AG10803 (cell line): Measurements from ENCODE around the gene LIN7C.

Experiments
- DNase-seq: peaks from one replicate; pipeline ENCODE4 v3.0.0; 2010; ENCODE audit warnings: low read depth
- H3K4me3 ChIP-seq: 2 replicates; pipeline ENCODE4 v1.5.1; 2011; ENCODE audit warnings: mild to moderate bottlenecking, low read length, control low read depth
- TF ChIP-seq, protein P1 (sequence below): conservative IDR thresholded peaks from 2 replicates; pipeline ENCODE4 v1.5.1; 2011; ENCODE audit warnings: mild to moderate bottlenecking, low read length, control low read depth, inconsistent platforms

Gene LIN7C

DNA sequence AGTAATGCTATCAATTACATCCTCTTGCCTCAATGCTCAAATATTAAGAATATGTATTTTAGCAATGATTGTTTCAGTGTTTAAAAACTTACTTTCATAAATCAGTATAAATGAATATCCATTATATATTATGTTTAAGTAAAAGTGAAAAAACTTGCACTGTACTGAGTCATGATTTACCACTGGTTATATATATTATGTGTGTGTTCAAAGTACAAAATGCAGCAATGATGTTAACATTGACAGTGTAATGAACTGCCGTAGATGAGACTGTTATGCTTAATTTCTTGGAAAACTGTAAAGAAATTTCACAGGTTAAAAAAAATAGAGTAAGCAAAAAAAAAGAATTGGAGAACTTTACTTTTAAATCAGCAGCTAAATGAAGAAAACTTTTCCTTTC, 8.7 kb downstream of the LIN7C start:
- no peak overlapping the region for H3K4me3 ChIP-seq
- TF ChIP-seq, protein P1, sequence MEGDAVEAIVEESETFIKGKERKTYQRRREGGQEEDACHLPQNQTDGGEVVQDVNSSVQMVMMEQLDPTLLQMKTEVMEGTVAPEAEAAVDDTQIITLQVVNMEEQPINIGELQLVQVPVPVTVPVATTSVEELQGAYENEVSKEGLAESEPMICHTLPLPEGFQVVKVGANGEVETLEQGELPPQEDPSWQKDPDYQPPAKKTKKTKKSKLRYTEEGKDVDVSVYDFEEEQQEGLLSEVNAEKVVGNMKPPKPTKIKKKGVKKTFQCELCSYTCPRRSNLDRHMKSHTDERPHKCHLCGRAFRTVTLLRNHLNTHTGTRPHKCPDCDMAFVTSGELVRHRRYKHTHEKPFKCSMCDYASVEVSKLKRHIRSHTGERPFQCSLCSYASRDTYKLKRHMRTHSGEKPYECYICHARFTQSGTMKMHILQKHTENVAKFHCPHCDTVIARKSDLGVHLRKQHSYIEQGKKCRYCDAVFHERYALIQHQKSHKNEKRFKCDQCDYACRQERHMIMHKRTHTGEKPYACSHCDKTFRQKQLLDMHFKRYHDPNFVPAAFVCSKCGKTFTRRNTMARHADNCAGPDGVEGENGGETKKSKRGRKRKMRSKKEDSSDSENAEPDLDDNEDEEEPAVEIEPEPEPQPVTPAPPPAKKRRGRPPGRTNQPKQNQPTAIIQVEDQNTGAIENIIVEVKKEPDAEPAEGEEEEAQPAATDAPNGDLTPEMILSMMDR, result no peak
- DNase-seq, result no peak

DNA sequence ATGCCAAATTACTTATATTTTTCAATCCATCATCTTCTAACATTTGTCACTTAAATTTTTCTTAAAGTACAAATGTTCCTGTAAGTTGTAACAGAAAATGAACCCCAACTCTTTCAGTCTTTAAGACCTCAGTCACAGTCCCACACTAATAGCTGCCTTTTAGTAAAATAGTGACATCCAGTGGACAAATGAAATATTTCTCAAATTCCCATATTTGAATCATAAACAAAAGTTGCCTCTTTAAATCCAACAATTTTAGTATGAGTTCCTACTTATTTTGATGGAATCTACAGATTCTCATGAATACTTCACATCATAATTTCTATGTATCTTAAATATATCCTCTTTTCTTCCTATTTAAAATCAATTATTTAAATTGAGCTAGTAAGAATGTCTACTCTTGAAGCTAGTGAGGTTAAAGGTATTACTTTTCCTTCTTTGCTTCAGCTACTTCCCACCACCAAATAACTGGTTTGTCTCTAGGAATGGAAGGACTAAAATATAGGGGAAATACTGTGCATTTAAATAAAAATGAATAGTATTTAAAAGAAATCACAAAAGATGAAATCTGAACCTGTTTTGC, 9.2 kb downstream of the LIN7C start:
- no peak overlapping the region for H3K4me3 ChIP-seq
- peak; percentile 30 for DNase-seq
- TF ChIP-seq, protein P1, result peak; percentile 57

DNA sequence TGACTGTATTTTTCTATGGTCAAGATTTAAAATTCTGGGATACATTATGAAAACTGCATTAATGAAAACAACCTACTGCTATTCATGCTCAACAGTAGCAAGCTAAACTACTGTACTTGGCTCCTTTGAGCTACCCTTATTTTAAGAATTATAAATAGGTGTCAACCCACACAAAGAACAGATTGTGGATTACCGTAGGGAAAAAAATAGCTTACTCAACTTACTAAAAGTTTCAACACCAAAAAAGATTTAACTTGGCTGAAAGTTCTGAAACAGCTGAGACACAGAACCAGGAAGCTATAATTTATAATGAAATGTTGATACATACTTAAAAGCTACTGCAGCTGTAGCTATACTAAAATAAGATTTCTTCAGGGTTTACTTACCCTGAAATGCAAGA, 10.1 kb downstream of the LIN7C start:
- TF ChIP-seq, protein P1, result no peak
- DNase-seq, result peak; percentile 71
- no peak overlapping the region for H3K4me3 ChIP-seq

DNA sequence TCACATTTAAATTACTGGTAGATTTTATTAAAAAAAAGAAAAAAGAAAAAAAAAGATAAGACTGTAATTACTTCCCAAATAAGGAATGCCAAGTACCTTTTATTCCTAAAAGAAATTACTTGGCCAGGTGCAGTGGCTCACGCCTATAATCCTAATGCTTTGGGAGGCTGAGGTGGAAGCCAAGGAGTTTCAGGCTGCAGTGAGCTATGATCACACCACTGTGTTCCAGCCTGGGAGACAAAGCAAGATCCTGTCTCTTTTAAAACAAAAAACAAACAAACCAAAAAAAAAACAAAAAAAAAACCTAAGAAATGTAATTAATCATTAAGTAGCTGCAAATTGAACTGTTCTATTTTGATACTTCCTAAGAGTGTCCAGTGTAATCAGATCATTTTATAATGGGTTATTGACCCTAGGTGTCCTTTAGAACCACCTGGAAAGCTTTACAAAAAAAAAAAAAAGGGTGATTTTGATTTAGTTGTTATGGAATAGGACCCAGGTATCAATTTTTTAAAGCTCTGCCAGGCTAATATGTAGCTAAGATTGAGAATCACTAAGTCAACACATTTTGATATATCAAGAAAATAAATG, 10.8 kb downstream of the LIN7C start:
- TF ChIP-seq, protein P1, result no peak
- H3K4me3 ChIP-seq, result no peak overlapping the region
- no peak for DNase-seq

DNA sequence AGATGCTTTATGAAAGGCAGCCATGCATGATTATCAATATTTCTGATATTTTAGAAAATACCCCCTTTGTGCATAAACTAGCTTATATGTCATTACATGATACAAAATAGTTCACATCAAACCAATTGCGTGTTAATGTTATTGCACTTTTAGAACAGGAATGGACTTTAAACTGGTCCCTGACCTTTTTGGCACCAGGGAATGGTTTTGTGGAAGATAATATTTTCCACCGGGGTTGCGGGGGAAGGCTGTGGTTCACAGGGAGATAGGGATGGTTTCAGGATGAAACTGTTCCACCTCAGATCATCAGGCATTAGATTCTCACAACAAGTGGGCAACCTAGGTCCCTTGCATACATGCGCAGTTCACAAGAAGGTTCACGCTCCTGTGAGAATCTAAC, 17.5 kb downstream of the LIN7C start:
- H3K4me3 ChIP-seq, result no peak overlapping the region
- TF ChIP-seq, protein P1, result no peak
- no peak for DNase-seq

DNA sequence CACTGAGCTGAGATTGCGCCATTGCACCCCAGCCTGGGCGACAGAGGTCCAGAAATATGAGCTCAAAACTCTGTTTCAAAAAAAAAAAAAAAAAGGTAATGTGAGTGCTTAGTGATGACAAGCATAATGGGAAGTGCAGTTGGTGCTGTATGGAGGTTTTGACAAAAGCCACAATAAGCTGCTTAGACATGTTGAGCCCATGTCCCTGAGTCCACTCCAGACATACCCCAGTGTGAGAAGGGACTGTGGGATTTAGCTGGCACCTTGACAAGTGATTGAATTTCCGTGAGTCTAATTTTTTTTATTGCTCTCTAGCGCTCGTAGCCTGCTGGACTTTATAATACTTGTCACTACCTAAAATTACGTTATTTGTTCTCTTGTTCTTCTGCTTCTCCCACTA, 18.9 kb downstream of the LIN7C start:
- DNase-seq, result no peak
- TF ChIP-seq, protein P1, result no peak
- H3K4me3 ChIP-seq, result no peak overlapping the region
